ENCODE measurements around the gene BRINP3.

Gene BRINP3

DNA sequence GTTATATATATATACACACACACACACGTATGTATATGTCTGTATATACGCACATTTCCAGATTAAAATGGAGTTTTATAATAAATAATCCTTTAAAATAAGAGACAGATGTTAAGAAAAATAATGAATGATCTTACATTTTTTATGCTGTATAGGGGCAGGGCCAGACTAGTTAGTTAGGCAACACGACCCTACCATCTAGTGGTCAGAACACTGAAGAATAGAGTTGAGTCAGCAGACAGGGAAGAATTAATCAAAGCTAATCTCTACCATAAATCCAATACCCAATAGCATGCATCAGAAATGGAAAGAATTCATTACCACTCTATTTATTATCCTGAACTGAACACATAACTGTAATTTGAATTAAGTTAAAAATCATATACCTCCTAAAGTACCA lies 156.7 kb downstream of the BRINP3 start:
- no peak overlapping the region for H3K4me3 ChIP-seq (ENCODE audit: low read length)
- no peaks in the 10 kb centered on the region for H3K9me3 ChIP-seq (ENCODE audit: control insufficient read depth, low read depth, low read length)
- no peaks in the 10 kb centered on the region for H3K27me3 ChIP-seq (ENCODE audit: control insufficient read depth, insufficient read depth, low read length)
- H3K4me1 ChIP-seq (ENCODE audit: control insufficient read depth, low read depth, low read length), result no peaks in the 10 kb centered on the region
- H3K27ac ChIP-seq (ENCODE audit: low read length), result no peak overlapping the region
- no peak overlapping the region for H3K9ac ChIP-seq (ENCODE audit: low read length)
- H3K36me3 ChIP-seq (ENCODE audit: control insufficient read depth, low read depth, low read length), result no peaks in the 10 kb centered on the region

- no peaks in the 10 kb centered on the region for H3K36me3 ChIP-seq (ENCODE audit: control insufficient read depth, low read depth, low read length)
- H3K4me3 ChIP-seq (ENCODE audit: low read length), result no peak overlapping the region
- H3K4me1 ChIP-seq (ENCODE audit: control insufficient read depth, low read depth, low read length), result no peaks in the 10 kb centered on the region
- H3K27me3 ChIP-seq (ENCODE audit: control insufficient read depth, insufficient read depth, low read length), result no peaks in the 10 kb centered on the region
- no peak overlapping the region for H3K27ac ChIP-seq (ENCODE audit: low read length)
- H3K9ac ChIP-seq (ENCODE audit: low read length), result no peak overlapping the region
- H3K9me3 ChIP-seq (ENCODE audit: control insufficient read depth, low read depth, low read length), result no peaks in the 10 kb centered on the region
Measured at GRCh38 chr1:190312763-190313162, 164.9 kb downstream of the BRINP3 start.

GRCh38 chr1:190303501-190303900 lies 174.2 kb downstream of the BRINP3 start:
- no peaks in the 10 kb centered on the region for H3K36me3 ChIP-seq (ENCODE audit: control insufficient read depth, low read depth, low read length)
- no peaks in the 10 kb centered on the region for H3K4me1 ChIP-seq (ENCODE audit: control insufficient read depth, low read depth, low read length)
- H3K27ac ChIP-seq (ENCODE audit: low read length), result no peak overlapping the region
- no peak overlapping the region for H3K4me3 ChIP-seq (ENCODE audit: low read length)
- no peaks in the 10 kb centered on the region for H3K9me3 ChIP-seq (ENCODE audit: control insufficient read depth, low read depth, low read length)
- H3K9ac ChIP-seq (ENCODE audit: low read length), result no peak overlapping the region
- H3K27me3 ChIP-seq (ENCODE audit: control insufficient read depth, insufficient read depth, low read length), result no peaks in the 10 kb centered on the region

DNA sequence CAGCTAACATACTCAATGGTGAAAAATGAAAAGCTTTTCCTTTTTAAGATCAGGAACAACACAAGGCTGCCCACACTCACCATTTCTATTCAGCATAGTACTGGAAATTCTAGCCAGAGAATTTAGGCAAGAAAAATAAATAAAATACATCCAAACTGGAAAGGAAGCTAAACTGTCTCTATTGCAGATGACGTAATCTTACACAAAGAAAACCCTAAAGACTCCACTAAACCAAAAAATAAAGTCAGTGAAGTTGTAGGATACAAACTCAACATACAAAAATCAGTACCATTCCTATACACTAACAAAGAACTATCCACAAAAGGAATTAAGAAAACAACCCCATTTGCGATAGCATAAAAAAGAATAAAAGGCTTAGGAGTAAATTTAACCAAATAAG lies 181.2 kb downstream of the BRINP3 start:
- H3K4me3 ChIP-seq (ENCODE audit: low read length), result no peak overlapping the region
- no peaks in the 10 kb centered on the region for H3K4me1 ChIP-seq (ENCODE audit: control insufficient read depth, low read depth, low read length)
- H3K36me3 ChIP-seq (ENCODE audit: control insufficient read depth, low read depth, low read length), result no peaks in the 10 kb centered on the region
- no peaks in the 10 kb centered on the region for H3K9me3 ChIP-seq (ENCODE audit: control insufficient read depth, low read depth, low read length)
- H3K9ac ChIP-seq (ENCODE audit: low read length), result no peak overlapping the region
- H3K27ac ChIP-seq (ENCODE audit: low read length), result no peak overlapping the region
- no peaks in the 10 kb centered on the region for H3K27me3 ChIP-seq (ENCODE audit: control insufficient read depth, insufficient read depth, low read length)

DNA sequence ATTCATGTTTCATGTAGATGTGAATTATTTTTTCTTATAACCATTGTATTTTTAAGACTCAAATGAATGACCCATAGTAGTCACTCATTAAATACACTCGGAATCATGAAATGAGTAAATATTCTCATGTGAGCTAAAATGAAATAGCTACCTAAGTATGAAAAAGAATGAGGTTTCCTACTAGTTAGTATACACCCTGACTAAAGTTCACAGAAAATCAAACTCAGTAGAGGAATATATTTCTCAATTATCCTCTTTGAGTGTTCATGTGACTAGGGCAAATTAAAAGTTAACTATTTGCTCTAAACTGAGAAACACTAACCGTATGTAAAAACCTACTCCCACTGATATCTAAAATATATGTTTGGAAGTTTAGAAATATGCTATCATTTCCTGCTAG lies 187.8 kb downstream of the BRINP3 start:
- H3K36me3 ChIP-seq (ENCODE audit: control insufficient read depth, low read depth, low read length), result no peaks in the 10 kb centered on the region
- H3K9ac ChIP-seq (ENCODE audit: low read length), result no peak overlapping the region
- H3K4me1 ChIP-seq (ENCODE audit: control insufficient read depth, low read depth, low read length), result no peaks in the 10 kb centered on the region
- H3K27ac ChIP-seq (ENCODE audit: low read length), result no peak overlapping the region
- no peaks in the 10 kb centered on the region for H3K9me3 ChIP-seq (ENCODE audit: control insufficient read depth, low read depth, low read length)
- no peaks in the 10 kb centered on the region for H3K27me3 ChIP-seq (ENCODE audit: control insufficient read depth, insufficient read depth, low read length)
- H3K4me3 ChIP-seq (ENCODE audit: low read length), result no peak overlapping the region

- no peaks in the 10 kb centered on the region for H3K9me3 ChIP-seq (ENCODE audit: control insufficient read depth, low read depth, low read length)
- no peaks in the 10 kb centered on the region for H3K4me1 ChIP-seq (ENCODE audit: control insufficient read depth, low read depth, low read length)
- no peak overlapping the region for H3K27ac ChIP-seq (ENCODE audit: low read length)
- no peaks in the 10 kb centered on the region for H3K36me3 ChIP-seq (ENCODE audit: control insufficient read depth, low read depth, low read length)
- no peak overlapping the region for H3K4me3 ChIP-seq (ENCODE audit: low read length)
- H3K9ac ChIP-seq (ENCODE audit: low read length), result no peak overlapping the region
- no peaks in the 10 kb centered on the region for H3K27me3 ChIP-seq (ENCODE audit: control insufficient read depth, insufficient read depth, low read length)
Measured at GRCh38 chr1:190286111-190286510, 191.6 kb downstream of the BRINP3 start.

DNA sequence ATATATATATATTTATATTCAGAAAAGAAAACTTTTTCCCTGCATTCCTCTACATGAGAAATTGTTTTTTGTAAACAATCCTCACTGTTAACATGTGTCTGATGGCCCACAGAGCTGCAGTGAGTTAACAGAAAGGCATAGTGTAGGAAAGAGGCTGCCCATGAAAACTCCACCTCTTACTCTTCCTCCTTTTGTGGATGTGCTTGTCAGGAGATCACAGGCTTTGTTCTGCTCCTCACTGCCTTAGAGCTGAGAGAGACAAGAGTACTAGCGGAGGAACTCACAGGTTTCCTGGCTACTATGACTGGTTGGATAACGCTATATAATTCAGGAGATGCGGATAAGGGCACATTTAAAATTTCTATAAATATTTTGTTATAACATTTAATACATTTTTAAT lies 200.6 kb downstream of the BRINP3 start:
- H3K27me3 ChIP-seq (ENCODE audit: control insufficient read depth, insufficient read depth, low read length), result no peaks in the 10 kb centered on the region
- H3K4me3 ChIP-seq (ENCODE audit: low read length), result no peak overlapping the region
- no peak overlapping the region for H3K9ac ChIP-seq (ENCODE audit: low read length)
- no peaks in the 10 kb centered on the region for H3K36me3 ChIP-seq (ENCODE audit: control insufficient read depth, low read depth, low read length)
- H3K4me1 ChIP-seq (ENCODE audit: control insufficient read depth, low read depth, low read length), result no peaks in the 10 kb centered on the region
- no peak overlapping the region for H3K27ac ChIP-seq (ENCODE audit: low read length)
- no peaks in the 10 kb centered on the region for H3K9me3 ChIP-seq (ENCODE audit: control insufficient read depth, low read depth, low read length)

DNA sequence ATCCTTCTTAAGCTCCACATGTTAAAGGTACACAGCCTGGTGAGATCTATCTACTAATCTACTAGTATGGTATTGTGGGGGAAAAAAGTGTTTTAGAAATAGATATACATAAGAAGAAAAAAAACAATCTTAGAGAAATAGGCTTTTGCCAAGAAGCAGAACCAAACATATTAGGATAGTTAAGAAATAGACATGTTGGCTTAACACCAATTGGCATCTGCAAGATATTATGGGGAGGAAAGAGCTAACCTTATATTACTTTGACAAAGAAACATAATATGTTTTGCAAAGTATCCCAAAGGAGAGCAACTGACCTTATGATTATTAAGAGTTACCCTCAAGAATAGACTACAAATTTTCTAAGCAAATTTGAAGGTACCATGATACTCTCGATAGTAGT lies 202.9 kb downstream of the BRINP3 start:
- H3K27ac ChIP-seq (ENCODE audit: low read length), result no peak overlapping the region
- no peak overlapping the region for H3K4me3 ChIP-seq (ENCODE audit: low read length)
- H3K9ac ChIP-seq (ENCODE audit: low read length), result no peak overlapping the region
- H3K4me1 ChIP-seq (ENCODE audit: control insufficient read depth, low read depth, low read length), result no peaks in the 10 kb centered on the region
- no peaks in the 10 kb centered on the region for H3K9me3 ChIP-seq (ENCODE audit: control insufficient read depth, low read depth, low read length)
- H3K36me3 ChIP-seq (ENCODE audit: control insufficient read depth, low read depth, low read length), result no peaks in the 10 kb centered on the region
- H3K27me3 ChIP-seq (ENCODE audit: control insufficient read depth, insufficient read depth, low read length), result no peaks in the 10 kb centered on the region

DNA sequence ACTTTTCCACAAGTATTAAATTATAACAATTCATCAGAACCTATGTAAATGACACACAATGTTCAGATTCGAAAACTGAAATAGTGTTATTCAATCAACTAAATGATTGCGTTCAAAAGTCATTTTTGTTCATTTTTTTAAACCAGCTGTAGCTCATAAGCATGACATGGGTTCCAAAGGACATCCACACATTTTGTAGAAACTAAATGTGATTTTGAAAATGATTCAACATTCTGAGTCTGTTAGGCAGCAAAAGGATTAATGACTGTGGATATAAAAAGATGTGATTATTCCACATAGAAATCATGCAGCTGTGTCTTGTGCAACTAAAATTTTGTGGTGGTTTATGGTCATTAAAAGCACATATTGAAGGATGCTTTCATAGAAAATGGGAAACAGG lies 204.5 kb downstream of the BRINP3 start:
- H3K4me1 ChIP-seq (ENCODE audit: control insufficient read depth, low read depth, low read length), result no peaks in the 10 kb centered on the region
- no peak overlapping the region for H3K9ac ChIP-seq (ENCODE audit: low read length)
- no peaks in the 10 kb centered on the region for H3K9me3 ChIP-seq (ENCODE audit: control insufficient read depth, low read depth, low read length)
- no peak overlapping the region for H3K4me3 ChIP-seq (ENCODE audit: low read length)
- H3K27me3 ChIP-seq (ENCODE audit: control insufficient read depth, insufficient read depth, low read length), result no peaks in the 10 kb centered on the region
- no peak overlapping the region for H3K27ac ChIP-seq (ENCODE audit: low read length)
- no peaks in the 10 kb centered on the region for H3K36me3 ChIP-seq (ENCODE audit: control insufficient read depth, low read depth, low read length)

GRCh38 chr1:190262538-190262937 lies 215.1 kb downstream of the BRINP3 start:
- H3K27ac ChIP-seq (ENCODE audit: low read length), result no peak overlapping the region
- no peak overlapping the region for H3K4me3 ChIP-seq (ENCODE audit: low read length)
- H3K9me3 ChIP-seq (ENCODE audit: control insufficient read depth, low read depth, low read length), result no peaks in the 10 kb centered on the region
- no peaks in the 10 kb centered on the region for H3K4me1 ChIP-seq (ENCODE audit: control insufficient read depth, low read depth, low read length)
- no peak overlapping the region for H3K9ac ChIP-seq (ENCODE audit: low read length)
- H3K27me3 ChIP-seq (ENCODE audit: control insufficient read depth, insufficient read depth, low read length), result no peaks in the 10 kb centered on the region
- no peaks in the 10 kb centered on the region for H3K36me3 ChIP-seq (ENCODE audit: control insufficient read depth, low read depth, low read length)

DNA sequence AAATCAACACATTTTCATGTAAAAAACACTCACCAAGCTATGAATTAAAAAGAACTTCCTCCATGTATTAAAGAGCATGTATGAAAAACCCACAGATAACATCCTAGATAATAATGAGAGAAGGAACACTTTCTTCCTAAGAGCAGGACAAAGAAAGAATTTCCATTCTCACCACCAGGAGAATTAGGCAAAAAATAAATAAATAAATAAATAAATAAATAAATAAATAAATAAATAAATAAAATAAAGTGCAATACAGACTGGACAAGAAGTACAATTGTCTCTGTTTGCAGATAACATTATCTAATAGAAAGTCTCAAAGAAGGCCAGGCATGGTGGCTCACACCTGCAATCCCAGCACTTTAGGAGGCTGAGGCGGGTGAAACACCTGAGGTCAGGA lies 218.2 kb downstream of the BRINP3 start:
- H3K9me3 ChIP-seq (ENCODE audit: control insufficient read depth, low read depth, low read length), result no peaks in the 10 kb centered on the region
- no peaks in the 10 kb centered on the region for H3K4me1 ChIP-seq (ENCODE audit: control insufficient read depth, low read depth, low read length)
- H3K9ac ChIP-seq (ENCODE audit: low read length), result no peak overlapping the region
- H3K27ac ChIP-seq (ENCODE audit: low read length), result no peak overlapping the region
- no peaks in the 10 kb centered on the region for H3K36me3 ChIP-seq (ENCODE audit: control insufficient read depth, low read depth, low read length)
- H3K27me3 ChIP-seq (ENCODE audit: control insufficient read depth, insufficient read depth, low read length), result no peaks in the 10 kb centered on the region
- H3K4me3 ChIP-seq (ENCODE audit: low read length), result no peak overlapping the region

GRCh38 chr1:190258003-190258402 lies 219.7 kb downstream of the BRINP3 start:
- no peaks in the 10 kb centered on the region for H3K4me1 ChIP-seq (ENCODE audit: control insufficient read depth, low read depth, low read length)
- no peaks in the 10 kb centered on the region for H3K27me3 ChIP-seq (ENCODE audit: control insufficient read depth, insufficient read depth, low read length)
- H3K4me3 ChIP-seq (ENCODE audit: low read length), result no peak overlapping the region
- H3K36me3 ChIP-seq (ENCODE audit: control insufficient read depth, low read depth, low read length), result no peaks in the 10 kb centered on the region
- H3K9me3 ChIP-seq (ENCODE audit: control insufficient read depth, low read depth, low read length), result no peaks in the 10 kb centered on the region
- H3K9ac ChIP-seq (ENCODE audit: low read length), result no peak overlapping the region
- H3K27ac ChIP-seq (ENCODE audit: low read length), result no peak overlapping the region
